Calu3 (cell line): ENCODE measurements around the gene LINGO4. TPM values are rescaled to one million over a fixed set of nuclear protein-coding genes. Genes with fewer than 3 reads are reported as not detected.

Experiments used
- BruUV-seq: library from RNA; stranded (reverse); fragments of 400-500 nt; replicated peaks from 2 replicates; lab custom pipeline; 2021; lab: Mats Ljungman, UMichigan
- CTCF ChIA-PET: fragments of 300-600 bp; sonication (Branson Sonifier 250); formaldehyde crosslinking; loops from one replicate; lab custom pipeline; 2022; ENCODE audit warnings: antibody characterized with exemption; lab: Charles Lee
- DNase-seq: peaks from one replicate; pipeline ENCODE4 v3.0.0; 2022
- H3K27ac Mint-ChIP-seq: one replicate; pipeline ENCODE4 v1.8.0; 2022; ENCODE audit warnings: mixed read lengths; ENCODE audit not compliant: unreplicated experiment
- H3K27me3 Mint-ChIP-seq: one replicate; pipeline ENCODE4 v1.8.0; 2022; ENCODE audit warnings: mixed read lengths; ENCODE audit not compliant: unreplicated experiment
- H3K36me3 Mint-ChIP-seq: one replicate; pipeline ENCODE4 v1.8.0; 2022; ENCODE audit warnings: mild to moderate bottlenecking, moderate library complexity, mixed read lengths; ENCODE audit not compliant: insufficient read depth, unreplicated experiment
- H3K4me1 Mint-ChIP-seq: one replicate; pipeline ENCODE4 v1.8.0; 2022; ENCODE audit warnings: mild to moderate bottlenecking, low read depth, mixed read lengths; ENCODE audit not compliant: unreplicated experiment
- H3K4me3 Mint-ChIP-seq: one replicate; pipeline ENCODE4 v1.8.0; 2022; ENCODE audit warnings: mild to moderate bottlenecking, low read depth, moderate library complexity, mixed read lengths; ENCODE audit not compliant: unreplicated experiment
- H3K9me3 Mint-ChIP-seq: one replicate; pipeline ENCODE4 v1.8.0; 2022; ENCODE audit warnings: low read depth, mixed read lengths; ENCODE audit not compliant: unreplicated experiment
- CTCF ChIP-seq: fragments of 200-600 bp; IDR thresholded peaks from one replicate; pipeline ENCODE4 v1.8.0; 2022; ENCODE audit warnings: antibody characterized with exemption; ENCODE audit not compliant: unreplicated experiment
- intact Hi-C: fragments of 100-400 bp; cut with micrococcal nuclease; formaldehyde crosslinking; loops from one replicate; pipeline ENCODE4 v1.10.0; 2022; ENCODE audit not compliant: unreplicated experiment
- total RNA-seq: library from RNA; stranded (reverse); gene quantifications from 2 replicates; pipeline ENCODE4 v1.2.3, GENCODE V29; 2022

Gene LINGO4
- total RNA-seq, 1 experiment from 2014 or later: not detected

- Mint-ChIP-seq H3K9me3 (no peaks in the 10 kb centered on the region), H3K27me3 (peaks cover 17% of the 10 kb centered on the region), H3K27ac (no peak overlapping the region), H3K36me3 (no peaks in the 10 kb centered on the region), H3K4me3 (no peak overlapping the region), H3K4me1 (peaks cover 50% of the 10 kb centered on the region)
- intact Hi-C loops: no loop called here
- no TSS peak for BruUV-seq
- CTCF ChIA-PET: no interaction called here
- DNase-seq: no peak
- TF ChIP-seq CTCF: no peak
These were observed 23.7 kb upstream of the LINGO4 start for GRCh38 chr1:151828921-151829320.

GRCh38 chr1:151827853-151828252 lies 22.6 kb upstream of the LINGO4 start:
- TF ChIP-seq CTCF: no peak
- CTCF ChIA-PET: interaction anchor here (0.6 to 0.7 kb wide), 3 partner anchors 40 to 188 kb away, joined by 3 to 13 read pairs (median 9); no protein-coding TSS in a partner anchor
- intact Hi-C loops: no loop called here

GRCh38 chr1:151825751-151826660 lies 20.8 kb upstream of the LINGO4 start:
- TF ChIP-seq CTCF: no peak
- no peaks in the 10 kb centered on the region for H3K36me3 Mint-ChIP-seq
- CTCF ChIA-PET: interaction anchor here (0.6 kb wide), 2 partner anchors 279 to 335 kb away, joined by 3 read pairs; no protein-coding TSS in a partner anchor
- peaks cover 40% of the 10 kb centered on the region for H3K27me3 Mint-ChIP-seq
- H3K4me3 Mint-ChIP-seq: no peak overlapping the region
- peaks cover 23% of the 10 kb centered on the region for H3K4me1 Mint-ChIP-seq
- no peaks in the 10 kb centered on the region for H3K9me3 Mint-ChIP-seq
- DNase-seq: no peak
- BruUV-seq: no TSS peak
- intact Hi-C loops: no loop called here
- no peak overlapping the region for H3K27ac Mint-ChIP-seq

More at GRCh38 chr1:151827853-151828252, 22.6 kb upstream of the LINGO4 start:
- Mint-ChIP-seq H3K4me1 (peaks cover 41% of the 10 kb centered on the region), H3K9me3 (no peaks in the 10 kb centered on the region), H3K4me3 (no peak overlapping the region), H3K27me3 (peaks cover 28% of the 10 kb centered on the region), H3K36me3 (no peaks in the 10 kb centered on the region), H3K27ac (no peak overlapping the region)
- no TSS peak for BruUV-seq
- no peak for DNase-seq

DNA sequence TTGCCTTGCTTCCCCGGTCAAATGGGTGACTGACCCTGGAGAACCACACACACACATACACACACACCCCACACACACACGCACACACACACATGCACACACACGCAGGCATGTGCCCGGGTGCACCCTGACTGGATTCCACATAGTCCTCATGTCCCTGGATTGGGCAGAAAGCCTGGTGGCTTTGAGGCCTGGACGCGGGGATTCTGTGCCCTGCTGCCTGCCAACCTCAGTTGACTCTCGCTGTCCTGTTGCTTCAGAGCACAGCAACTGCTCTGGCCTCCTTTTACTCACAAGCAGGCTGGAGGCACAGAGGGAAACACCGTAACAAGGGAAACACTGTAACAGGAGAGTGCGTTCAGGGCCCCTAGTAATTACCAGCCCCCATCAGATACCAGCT lies 20.0 kb upstream of the LINGO4 start:
- H3K4me3 Mint-ChIP-seq: no peak overlapping the region

More for the DNA sequence above, 20.0 kb upstream of the LINGO4 start:
- H3K9me3 Mint-ChIP-seq: no peaks in the 10 kb centered on the region
- no TSS peak for BruUV-seq
- H3K27ac Mint-ChIP-seq: no peak overlapping the region
- H3K27me3 Mint-ChIP-seq: peaks cover 40% of the 10 kb centered on the region
- no peak for TF ChIP-seq CTCF
- intact Hi-C loops: no loop called here
- peaks cover 21% of the 10 kb centered on the region for H3K4me1 Mint-ChIP-seq
- CTCF ChIA-PET: no interaction called here
- H3K36me3 Mint-ChIP-seq: no peaks in the 10 kb centered on the region
- no peak for DNase-seq
